Colonic mucosa (tissue), 4 donors: ENCODE measurements around the gene DPCD. TPM values are rescaled to one million over a fixed set of nuclear protein-coding genes. Genes with fewer than 3 reads are reported as not detected.

Experiments used
- DNase-seq: peaks from one replicate; pipeline ENCODE4 v3.0.0-alpha.2; 2020
- H3K27ac ChIP-seq: fragments of 200-600 bp; one replicate; pipeline ENCODE4 v1.8.0; 2021
- H3K27me3 ChIP-seq: fragments of 200-600 bp; one replicate; pipeline ENCODE4 v1.8.0; 2021
- H3K36me3 ChIP-seq: fragments of 200-600 bp; one replicate; pipeline ENCODE4 v1.8.0; 2021
- H3K4me1 ChIP-seq: fragments of 200-600 bp; one replicate; pipeline ENCODE4 v1.8.0; 2021; ENCODE audit warnings: mild to moderate bottlenecking
- H3K4me3 ChIP-seq: fragments of 200-600 bp; one replicate; pipeline ENCODE4 v1.8.0; 2021
- H3K9ac ChIP-seq, 2 donors: one replicate each; pipeline ENCODE4 v1.7.0; 2013; ENCODE audit warnings: control low read depth in 2 of 2, low read depth in 2 of 2, low read length in 2 of 2
- H3K9me3 ChIP-seq: fragments of 200-600 bp; one replicate; pipeline ENCODE4 v1.8.0; 2021
- CTCF ChIP-seq: fragments of 200-600 bp; IDR thresholded peaks from one replicate; pipeline ENCODE4 v1.8.0; 2022; ENCODE audit warnings: antibody characterized with exemption, mild to moderate bottlenecking
- intact Hi-C: fragments of 100-400 bp; cut with DNase I; formaldehyde crosslinking; loops from one replicate; pipeline ENCODE4 v1.14.1; 2022
- total RNA-seq, 2 donors: library from RNA; stranded (reverse); fragmentation: NEBNext Ultra II Directional in 1 of 2; extraction: Animal tissue kit (Norgen Biotek cat#: 25700) in 1 of 2; gene quantifications; one replicate each; pipeline ENCODE4 v1.2.1, GENCODE V29; 2021
- donor health status: healthy.
- donor health status: DM: no; HTN: no; CAD: no.
- donor health status: DM: no; HTN: no; CAD: no.

Gene DPCD
- total RNA-seq, 2 donors from 2014 or later, result 19.2 to 19.4 TPM

- intact Hi-C loops, result no loop called here
- Histone ChIP-seq H3K27me3 (no peaks in the 10 kb centered on the region), H3K27ac (no peak overlapping the region), H3K9ac (no peak overlapping the region), H3K4me3 (no peak overlapping the region), H3K36me3 (no peaks in the 10 kb centered on the region), H3K9me3 (no peaks in the 10 kb centered on the region), H3K4me1 (no peaks in the 10 kb centered on the region)
- TF ChIP-seq CTCF, result no peak
- no peak for DNase-seq
Measured at GRCh38 chr10:101614663-101615524, 26.8 kb downstream of the DPCD start.

- no peak overlapping the region for H3K27ac ChIP-seq
- no peak for DNase-seq
- H3K9ac ChIP-seq, result no peak overlapping the region
- no peak overlapping the region for H3K4me3 ChIP-seq
- no peaks in the 10 kb centered on the region for H3K9me3 ChIP-seq
- TF ChIP-seq CTCF, result no peak
- H3K27me3 ChIP-seq, result no peaks in the 10 kb centered on the region
- H3K36me3 ChIP-seq, result no peaks in the 10 kb centered on the region
- no peaks in the 10 kb centered on the region for H3K4me1 ChIP-seq
- intact Hi-C loops, result no loop called here
Measured at GRCh38 chr10:101615525-101616116, 27.5 kb downstream of the DPCD start.

GRCh38 chr10:101616415-101617101, 28.4 kb downstream of the DPCD start:
- TF ChIP-seq CTCF, result no peak
- Histone ChIP-seq H3K9me3 (no peaks in the 10 kb centered on the region), H3K27me3 (no peaks in the 10 kb centered on the region), H3K36me3 (no peaks in the 10 kb centered on the region), H3K4me1 (no peaks in the 10 kb centered on the region), H3K27ac (no peak overlapping the region), H3K4me3 (no peak overlapping the region), H3K9ac (no peak overlapping the region)
- intact Hi-C loops, result no loop called here
- no peak for DNase-seq

- intact Hi-C loops, result no loop called here
- TF ChIP-seq CTCF, result no peak
- no peak overlapping the region for H3K9ac ChIP-seq
- H3K36me3 ChIP-seq, result no peaks in the 10 kb centered on the region
- no peak overlapping the region for H3K4me3 ChIP-seq
- DNase-seq, result no peak
- no peaks in the 10 kb centered on the region for H3K4me1 ChIP-seq
- no peaks in the 10 kb centered on the region for H3K9me3 ChIP-seq
- no peak overlapping the region for H3K27ac ChIP-seq
- H3K27me3 ChIP-seq, result no peaks in the 10 kb centered on the region
Measured at GRCh38 chr10:101617102-101617823, 29.1 kb downstream of the DPCD start.
